GM19035 (cell line): ENCODE results near the gene ESD.
"Not testable (repeated sequence)": the region's sequence is repeated elsewhere in the genome, so short reads cannot be mapped to it uniquely, and the experiment has no call there.

ENCODE experiments used
- ATAC-seq: cut with Tn5 transposase; IDR thresholded peaks from one replicate; pipeline ENCODE4 v1.9.1; 2021; ENCODE audit not compliant: unreplicated experiment

Gene ESD

GRCh38 chr13:46796515-46797474 lies at the start of gene ESD:
TSS of gene ESD (minus strand) at chr13:46797161. CDS start at chr13:46791413, 5,748 bp downstream.
- peak; percentile 90 for ATAC-seq

GRCh38 chr13:46846726-46847125 lies 49.8 kb upstream of the ESD start:
- no peak for ATAC-seq

- ATAC-seq, result no peak
Observed at GRCh38 chr13:46845146-46845545, 48.2 kb upstream of the ESD start.

- ATAC-seq, result no peak
Observed at GRCh38 chr13:46844431-46844830, 47.5 kb upstream of the ESD start.

DNA sequence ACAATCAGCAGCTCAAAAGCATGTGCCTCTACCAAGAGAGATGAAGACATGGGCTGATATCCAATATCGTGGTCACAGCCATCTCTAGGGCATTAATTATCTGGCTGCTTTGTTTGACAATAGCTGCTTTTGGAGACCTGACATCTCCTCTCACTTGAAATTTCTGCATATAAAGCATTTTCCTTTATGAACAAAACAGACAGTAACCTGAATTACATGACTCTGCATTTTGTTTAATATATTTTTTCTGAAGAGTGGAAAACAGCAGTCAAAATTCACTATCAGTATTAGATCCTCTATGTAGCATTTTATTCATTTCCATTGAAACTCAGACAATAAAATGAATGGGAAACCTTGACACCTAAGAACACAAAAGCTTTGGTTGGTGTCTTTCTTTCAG lies 42.4 kb upstream of the ESD start:
- ATAC-seq, result no peak

GRCh38 chr13:46834657-46835056 lies 37.7 kb upstream of the ESD start:
- no peak for ATAC-seq

DNA sequence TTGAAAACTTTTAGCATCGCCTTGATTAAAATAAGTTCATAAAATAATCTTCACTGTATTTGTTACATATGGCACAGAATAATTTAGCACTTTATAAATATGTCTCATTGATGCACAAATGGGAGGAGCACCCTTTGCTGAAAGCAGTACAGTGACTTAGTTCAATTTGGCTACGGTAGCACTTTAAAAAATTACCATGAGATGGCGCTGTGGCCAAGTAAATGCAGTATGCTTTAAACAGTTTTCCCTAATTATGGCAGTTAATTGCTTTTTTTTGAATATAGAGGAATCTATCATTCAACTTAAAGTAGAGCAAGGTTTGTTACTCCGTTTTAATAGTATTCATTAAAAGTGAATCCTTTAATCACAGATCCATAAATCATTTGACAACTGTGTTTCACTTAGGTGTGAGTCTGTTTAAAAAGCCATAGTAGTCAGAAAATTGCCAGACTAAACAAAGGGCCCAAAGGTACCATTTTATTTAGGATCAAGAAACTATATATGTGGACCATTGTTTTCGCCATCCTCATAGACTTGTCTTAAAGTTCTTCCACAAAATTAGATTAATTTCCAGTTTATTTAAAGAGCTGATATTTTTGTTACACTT lies 34.7 kb upstream of the ESD start:
- ATAC-seq, result no peak

- ATAC-seq, result no peak
Observed at GRCh38 chr13:46830405-46831005, 33.5 kb upstream of the ESD start.

GRCh38 chr13:46822551-46822950 lies 25.6 kb upstream of the ESD start:
- no peak for ATAC-seq

GRCh38 chr13:46817838-46818476 lies 21.0 kb upstream of the ESD start:
- ATAC-seq, result no peak

DNA sequence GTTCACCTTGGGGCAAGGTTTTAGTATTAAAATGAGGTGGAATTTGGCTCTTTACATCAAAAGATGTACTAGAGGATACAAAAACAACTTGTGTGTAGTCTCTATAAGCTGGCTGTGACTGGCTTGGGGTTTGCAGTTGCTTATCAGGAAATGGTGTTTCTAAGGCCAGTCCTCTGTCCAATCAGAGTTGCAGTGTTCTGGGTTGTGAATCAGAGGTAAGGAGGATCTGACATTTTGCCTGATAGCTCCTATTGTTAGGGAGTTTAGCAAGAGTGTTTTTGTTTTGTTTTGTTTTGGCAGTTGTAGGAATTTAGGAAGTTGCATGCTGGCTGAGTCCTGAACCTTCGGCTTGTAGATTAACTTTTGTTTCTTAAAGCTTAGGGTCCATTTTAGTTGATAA lies 20.1 kb upstream of the ESD start:
- no peak for ATAC-seq

GRCh38 chr13:46816371-46816770 lies 19.4 kb upstream of the ESD start:
- ATAC-seq, result no peak

DNA sequence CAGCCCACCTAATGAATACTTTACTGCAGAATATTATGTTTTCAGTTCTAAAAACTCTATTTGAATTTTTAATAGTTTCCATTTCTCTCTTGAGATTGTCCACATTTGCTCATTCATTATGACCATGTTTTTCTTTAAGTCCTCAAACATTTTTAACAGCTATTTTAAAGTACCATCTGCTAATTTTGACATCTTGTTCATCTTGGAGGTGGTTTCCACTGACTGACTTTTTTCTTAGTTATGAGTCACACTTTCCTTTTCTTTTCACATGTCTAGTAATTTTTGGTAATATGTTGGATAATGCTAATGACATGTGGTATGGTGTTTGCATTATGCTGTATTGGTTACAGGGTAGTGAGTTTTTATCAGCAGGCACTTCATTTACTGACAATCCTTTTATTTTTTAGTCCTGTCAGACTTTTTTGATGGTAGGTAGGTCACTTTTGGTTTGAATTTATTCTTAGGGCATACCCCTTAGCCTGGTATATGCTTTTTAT lies 15.4 kb upstream of the ESD start:
- no peak for ATAC-seq

DNA sequence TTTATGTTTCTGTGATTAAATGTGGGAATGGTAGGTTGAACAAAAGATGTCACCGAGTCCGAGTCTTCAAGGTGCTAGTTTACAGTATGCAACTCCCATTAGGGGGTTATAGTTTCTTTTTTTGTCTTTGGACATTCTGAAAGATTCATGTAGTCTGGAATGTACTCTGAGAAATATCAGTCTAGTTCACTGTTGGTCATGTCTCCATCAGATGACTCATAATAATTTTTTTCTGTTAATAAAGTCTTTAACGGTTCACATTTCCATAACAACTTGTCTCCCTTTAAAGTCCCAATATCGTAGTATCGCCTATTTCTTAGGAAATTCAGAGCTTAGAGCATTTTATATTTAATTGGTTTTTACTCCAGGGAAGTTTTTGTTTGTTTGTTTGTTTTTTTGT lies 13.5 kb upstream of the ESD start:
- no peak for ATAC-seq

DNA sequence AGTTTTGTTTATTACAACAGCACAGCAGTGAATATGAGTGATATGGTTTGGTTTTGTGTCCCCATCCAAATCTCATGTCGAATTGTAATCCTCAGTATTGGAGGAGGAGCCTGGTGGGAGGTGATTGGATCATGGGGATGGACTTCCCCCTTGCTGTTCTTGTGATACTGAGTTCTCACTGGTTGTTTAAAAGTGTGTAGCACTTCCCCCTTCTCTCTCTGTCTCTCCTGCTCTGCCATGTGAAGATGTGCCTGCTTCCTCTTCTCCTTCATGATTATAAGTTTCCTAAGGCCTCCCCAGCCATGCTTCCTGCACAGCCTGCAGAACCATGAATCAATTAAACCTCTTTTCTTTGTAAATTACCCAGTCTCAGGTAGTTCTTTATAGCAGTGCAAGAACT lies 8.0 kb upstream of the ESD start:
- not testable (repeated sequence) for ATAC-seq

GRCh38 chr13:46804391-46804815 lies 7.4 kb upstream of the ESD start:
- no peak for ATAC-seq

- no peak for ATAC-seq
Observed at GRCh38 chr13:46803586-46803985, 6.6 kb upstream of the ESD start.

DNA sequence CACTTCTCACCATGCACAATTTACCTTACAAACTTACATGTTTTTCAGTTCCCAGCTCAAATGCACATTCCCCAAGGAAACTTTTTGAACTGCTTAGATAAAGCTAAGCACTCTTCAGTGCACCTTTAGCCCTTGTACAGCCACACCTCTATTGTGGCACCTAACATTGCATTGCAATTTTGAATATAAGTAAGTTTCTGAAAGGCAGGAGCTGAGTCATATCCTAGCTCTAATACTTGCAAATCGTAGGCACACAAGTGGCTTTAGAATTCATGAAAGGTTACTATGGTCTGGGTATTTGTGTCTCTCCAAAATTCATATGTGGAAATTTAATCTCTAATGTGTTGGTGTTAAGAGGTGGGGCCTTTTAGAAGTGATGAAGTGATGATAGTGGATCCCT lies 4.9 kb upstream of the ESD start:
- no peak for ATAC-seq

DNA sequence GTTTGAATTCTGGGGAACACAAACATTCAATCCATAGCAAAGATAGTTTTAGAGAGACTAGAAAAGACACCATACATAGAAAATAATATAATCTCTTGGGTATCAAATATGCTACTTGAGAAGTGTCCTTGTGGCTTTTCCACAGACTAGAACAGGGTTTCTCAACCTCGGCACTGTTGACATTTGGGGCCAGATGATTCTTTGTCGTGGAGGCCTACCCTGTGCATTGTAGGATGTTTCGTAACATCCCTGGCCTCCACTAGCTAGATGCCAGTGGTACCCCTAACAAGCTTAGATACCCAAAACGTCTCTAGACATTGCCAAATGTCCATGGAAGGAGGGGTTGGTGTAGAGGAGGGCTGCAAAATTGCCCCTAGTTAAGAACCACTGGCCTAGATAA lies 2.2 kb upstream of the ESD start:
- no peak for ATAC-seq

- no peak for ATAC-seq
Observed at GRCh38 chr13:46797501-46798237, 708 bp upstream of the ESD start.

DNA sequence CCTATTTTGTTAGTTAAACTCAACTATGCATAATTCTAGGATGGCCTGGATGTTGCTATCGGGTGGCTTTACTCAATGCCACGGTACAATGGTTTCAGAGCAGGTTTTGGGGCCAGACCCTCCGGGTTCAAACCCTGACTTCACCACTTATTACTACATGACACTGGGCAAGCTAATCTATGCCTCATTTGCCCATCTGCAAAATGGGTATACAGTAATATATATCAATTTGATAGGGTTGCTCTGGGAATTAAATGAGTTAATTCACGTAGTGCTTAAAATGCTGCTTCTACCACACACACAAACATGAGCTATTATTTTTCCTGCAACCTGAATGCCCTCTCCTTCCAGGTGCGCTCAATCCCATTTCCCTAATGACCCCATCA lies 839 bp downstream of the ESD start:
- no peak for ATAC-seq
